PC-3 (cell line): Measurements from ENCODE around the gene OR2T29. TPM values are rescaled to one million over a fixed set of nuclear protein-coding genes. Genes with fewer than 3 reads are reported as not detected.
"Not testable (repeated sequence)": the region's sequence is repeated elsewhere in the genome, so short reads cannot be mapped to it uniquely, and the experiment has no call there.

ENCODE experiments used
- ATAC-seq: fragments of 200-7000 bp; cut with Tn5 transposase; 2 replicates; pipeline ENCODE4 v1.9.1; 2020; ENCODE audit warnings: mild to moderate bottlenecking, moderate library complexity
- BruUV-seq: library from RNA; stranded (reverse); fragments of 400-500 nt; replicated peaks from 2 replicates; lab custom pipeline; 2021; lab: Mats Ljungman, UMichigan
- CTCF ChIA-PET: fragments of 300-600 bp; sonication (Branson Sonifier 250); formaldehyde crosslinking; loops from one replicate; lab custom pipeline; 2022; ENCODE audit warnings: antibody characterized with exemption; lab: Charles Lee
- POLR2A ChIA-PET: fragments of 300-600 bp; sonication (Branson Sonifier 250); formaldehyde crosslinking; loops from one replicate; lab custom pipeline; 2022; ENCODE audit warnings: antibody characterized with exemption; ENCODE audit not compliant: unreplicated experiment; lab: Charles Lee
- DNase-seq: peaks from one replicate; pipeline ENCODE4 v3.0.0-alpha.2; 2015
- H2AFZ ChIP-seq: fragments of 300-600 bp; sonication (generic); 2 replicates; pipeline ENCODE4 v1.6.0; 2016; ENCODE audit warnings: antibody characterized with exemption, low read length
- H3F3A ChIP-seq: fragments of 300-600 bp; sonication (generic); one replicate; pipeline ENCODE4 v1.6.0; 2017; ENCODE audit warnings: antibody characterized with exemption, low read length, control low read depth, mild to moderate bottlenecking; ENCODE audit not compliant: unreplicated experiment
- H3K27ac ChIP-seq: fragments of 300-600 bp; sonication (generic); 2 replicates; pipeline ENCODE4 v1.5.1; 2016; ENCODE audit warnings: mild to moderate bottlenecking, low read length
- H3K27me3 ChIP-seq: fragments of 300-600 bp; sonication (generic); 2 replicates; pipeline ENCODE4 v1.6.1; 2016; ENCODE audit warnings: low read length, mixed read lengths
- H3K36me3 ChIP-seq: fragments of 300-600 bp; sonication (generic); 2 replicates; pipeline ENCODE4 v1.6.1; 2016; ENCODE audit warnings: low read depth, mixed run types, low read length, mixed read lengths
- H3K4me1 ChIP-seq: fragments of 300-600 bp; sonication (generic); 2 replicates; pipeline ENCODE4 v1.5.1; 2016; ENCODE audit warnings: low read length; ENCODE audit not compliant: insufficient read depth
- H3K4me2 ChIP-seq: fragments of 300-600 bp; sonication (generic); 2 replicates; pipeline ENCODE4 v1.6.0; 2016; ENCODE audit warnings: low read length
- H3K4me3 ChIP-seq: fragments of 300-600 bp; sonication (generic); 2 replicates; pipeline ENCODE4 v1.5.1; 2016; ENCODE audit warnings: mild to moderate bottlenecking, low read length, mixed read lengths
- H3K79me2 ChIP-seq: fragments of 300-600 bp; sonication (generic); 2 replicates; pipeline ENCODE4 v1.6.1; 2017; ENCODE audit warnings: low read length, mixed read lengths
- H3K9ac ChIP-seq: fragments of 300-600 bp; sonication (generic); 2 replicates; pipeline ENCODE4 v1.6.0; 2016; ENCODE audit warnings: mild to moderate bottlenecking, low read length
- H3K9me2 ChIP-seq: fragments of 300-600 bp; sonication (generic); replicated peaks from 2 replicates; pipeline ENCODE4 v1.6.1; 2016; ENCODE audit warnings: mixed run types, low read length, mixed read lengths
- H3K9me3 ChIP-seq: fragments of 300-600 bp; sonication (generic); 2 replicates; pipeline ENCODE4 v1.6.1; 2016; ENCODE audit warnings: low read length, mixed read lengths
- H4K20me1 ChIP-seq: fragments of 300-600 bp; sonication (generic); 2 replicates; pipeline ENCODE4 v1.6.1; 2016; ENCODE audit warnings: low read length, mixed read lengths
- CTCF ChIP-seq: fragments of 300-600 bp; sonication (generic); conservative IDR thresholded peaks from 2 replicates; pipeline ENCODE4 v1.5.1; 2017; ENCODE audit warnings: antibody characterized with exemption, low read depth, mild to moderate bottlenecking, low read length
- EZH2 ChIP-seq: fragments of 300-600 bp; sonication (generic); IDR thresholded peaks from one replicate; pipeline ENCODE4 v1.6.1; 2017; ENCODE audit warnings: antibody characterized with exemption, mild to moderate bottlenecking, low read length; ENCODE audit not compliant: unreplicated experiment
- EZH2phosphoT487 ChIP-seq: fragments of 300-600 bp; sonication (generic); IDR thresholded peaks from 2 replicates; pipeline ENCODE4 v1.6.1; 2018; ENCODE audit warnings: mild to moderate bottlenecking, antibody characterized with exemption, low read length, borderline replicate concordance
- intact Hi-C: fragments of 100-400 bp; cut with micrococcal nuclease; formaldehyde crosslinking; loops from 2 replicates; pipeline ENCODE4 v1.9.0; 2023
- total RNA-seq: library from RNA; depleted of rRNA; stranded (reverse); fragments of >200 nt; gene quantifications from 2 replicates; pipeline ENCODE4 v1.2.3, GENCODE V29; 2014

The OR2T29 gene
- total RNA-seq, 1 experiment from 2014 or later, result not detected

- H4K20me1 ChIP-seq, H3K9me2 ChIP-seq, H3K4me3 ChIP-seq, CTCF ChIA-PET, H3K9me3 ChIP-seq, intact Hi-C loops, H3K4me1 ChIP-seq, H3K4me2 ChIP-seq, H3K27me3 ChIP-seq, H3K27ac ChIP-seq, H3K9ac ChIP-seq, H2AFZ ChIP-seq, H3F3A ChIP-seq, BruUV-seq, H3K36me3 ChIP-seq, H3K79me2 ChIP-seq, ATAC-seq, POLR2A ChIA-PET, DNase-seq: not testable (repeated sequence)
These were observed 15.2 kb downstream of the OR2T29 start for GRCh38 chr1:248547383-248547782.

GRCh38 chr1:248537449-248537848 is 25.1 kb downstream of the OR2T29 start:
- CTCF ChIA-PET, DNase-seq, H3K4me2 ChIP-seq, H3K9me2 ChIP-seq, ATAC-seq, H3K27ac ChIP-seq, H3K9ac ChIP-seq, H3K9me3 ChIP-seq, H3K27me3 ChIP-seq, H3K4me1 ChIP-seq, H3F3A ChIP-seq, H3K79me2 ChIP-seq, H4K20me1 ChIP-seq, H3K36me3 ChIP-seq, POLR2A ChIA-PET, H2AFZ ChIP-seq, BruUV-seq, H3K4me3 ChIP-seq, intact Hi-C loops: not testable (repeated sequence)

- H2AFZ ChIP-seq, result no peak overlapping the region
- H3K27me3 ChIP-seq, result peaks cover 18% of the 10 kb centered on the region
- BruUV-seq, result no TSS peak
- POLR2A ChIA-PET, result no interaction called here
- DNase-seq (no peak), ATAC-seq (no peak)
- no peak overlapping the region for H3K9ac ChIP-seq
- no peak overlapping the region for H3K4me3 ChIP-seq
- H3K4me2 ChIP-seq, result no peak overlapping the region
- H4K20me1 ChIP-seq, result no peaks in the 10 kb centered on the region
- H3K36me3 ChIP-seq, result no peaks in the 10 kb centered on the region
- H3K9me3 ChIP-seq, result no peaks in the 10 kb centered on the region
- H3K9me2 ChIP-seq, result no peaks in the 10 kb centered on the region
- CTCF ChIA-PET, result no interaction called here
- H3K79me2 ChIP-seq, result no peaks in the 10 kb centered on the region
- H3F3A ChIP-seq, result no peaks in the 10 kb centered on the region
- no peaks in the 10 kb centered on the region for H3K4me1 ChIP-seq
- TF ChIP-seq CTCF (no peak), EZH2 (no peak), EZH2phosphoT487 (no peak)
- intact Hi-C loops, result no loop called here
- no peak overlapping the region for H3K27ac ChIP-seq
These were observed 40.7 kb downstream of the OR2T29 start for GRCh38 chr1:248521856-248522255.

GRCh38 chr1:248510217-248510616 is 52.4 kb downstream of the OR2T29 start:
- H2AFZ ChIP-seq, H3K4me1 ChIP-seq, H3K27me3 ChIP-seq, H3K9me3 ChIP-seq, intact Hi-C loops, H3K36me3 ChIP-seq, CTCF ChIA-PET, DNase-seq, H3K4me2 ChIP-seq, H3K9ac ChIP-seq, H3K79me2 ChIP-seq, POLR2A ChIA-PET, BruUV-seq, H3F3A ChIP-seq, H4K20me1 ChIP-seq, H3K4me3 ChIP-seq, H3K9me2 ChIP-seq, H3K27ac ChIP-seq: not testable (repeated sequence)
- peak; percentile 29; the same call in 1 of the 2 replicates for ATAC-seq

- H3K79me2 ChIP-seq, ATAC-seq, H3K4me1 ChIP-seq, CTCF ChIA-PET, H3K9me2 ChIP-seq, H3K4me2 ChIP-seq, H3K27me3 ChIP-seq, H3F3A ChIP-seq, H3K36me3 ChIP-seq, POLR2A ChIA-PET, H3K4me3 ChIP-seq, H3K9ac ChIP-seq, H3K9me3 ChIP-seq, intact Hi-C loops, H2AFZ ChIP-seq, H3K27ac ChIP-seq, H4K20me1 ChIP-seq, DNase-seq, BruUV-seq: not testable (repeated sequence)
These were observed 54.8 kb downstream of the OR2T29 start, which contains the start of gene OR2G6 for GRCh38 chr1:248507773-248508172. OR2G6 (plus strand) TSS chr1:248508073; CDS start chr1:248521647, 13,574 bp downstream.
